B cell (primary cell): ENCODE results near the gene GLB1L3. TPM values are rescaled to one million over a fixed set of nuclear protein-coding genes. Genes with fewer than 3 reads are reported as not detected.

Experiments used
- ATAC-seq: fragments of 200-7000 bp; cut with Tn5 transposase; one replicate; pipeline ENCODE4 v1.10.0; 2021; ENCODE audit warnings: low read depth, mild to moderate bottlenecking, moderate number of reproducible peaks, moderate library complexity
- CTCF ChIA-PET: fragments of 350-600 bp; sonication (Branson Sonifier 250); formaldehyde crosslinking; loops from one replicate; lab custom pipeline; 2021; ENCODE audit warnings: antibody characterized with exemption, inconsistent platforms; lab: Charles Lee
- POLR2A ChIA-PET: fragments of 350-600 bp; sonication (Branson Sonifier 250); formaldehyde crosslinking; loops from one replicate; lab custom pipeline; 2021; ENCODE audit warnings: antibody characterized with exemption; lab: Charles Lee
- DNase-seq: peaks from one replicate; pipeline ENCODE4 v3.0.0; 2013
- H2AFZ ChIP-seq: 2 replicates; pipeline ENCODE4 v1.6.1; 2012; ENCODE audit warnings: mild to moderate bottlenecking, low read depth, low read length; ENCODE audit not compliant: insufficient read depth, poor library complexity, severe bottlenecking
- H3K27ac ChIP-seq, 2 donors: 1 replicate in 1 of 2; 2 replicates in 1 of 2; pipeline ENCODE4 v1.5.1; 2012 to 2013; ENCODE audit warnings: low read length in 2 of 2, mild to moderate bottlenecking in 2 of 2, moderate library complexity in 1 of 2
- H3K27me3 ChIP-seq, 4 experiments: fragments of 200-600 bp in 1 of 4; sonication (generic) in 1 of 4; replicated peaks in 1 of 4; 1 replicate in 2 of 4; 2 replicates in 2 of 4; pipeline versions ENCODE4 v1.6.1 to v1.7.0; 2013 to 2016; ENCODE audit warnings: low read length in 3 of 4, mild to moderate bottlenecking in 2 of 4, mixed read lengths in 1 of 4, moderate library complexity in 1 of 4; ENCODE audit not compliant: insufficient read depth in 4 of 4, control insufficient read depth in 3 of 4; ENCODE audit errors: control extremely low read depth in 1 of 4
- H3K36me3 ChIP-seq, 2 experiments: replicated peaks in 1 of 2; 1 replicate in 1 of 2; 2 replicates in 1 of 2; pipeline versions ENCODE4 v1.6.1 to v1.7.1; 2013; ENCODE audit warnings: low read length in 1 of 2; ENCODE audit not compliant: insufficient read depth in 2 of 2, control insufficient read depth in 1 of 2; ENCODE audit errors: control extremely low read depth in 1 of 2, extremely low read depth in 1 of 2
- H3K4me1 ChIP-seq, 2 donors: fragments of 200-600 bp in 1 of 2; sonication (generic) in 1 of 2; 1 replicate in 1 of 2; 2 replicates in 1 of 2; pipeline versions ENCODE4 v1.5.1 to v1.6.1; 2013 to 2017; ENCODE audit warnings: low read length in 2 of 2; ENCODE audit not compliant: control insufficient read depth in 2 of 2, insufficient read depth in 2 of 2
- H3K4me2 ChIP-seq: replicated peaks from 2 replicates; pipeline ENCODE3; 2012; ENCODE audit warnings: mild to moderate bottlenecking, low read depth, low read length; ENCODE audit not compliant: poor library complexity, severe bottlenecking
- H3K4me3 ChIP-seq, 5 experiments: fragments of 200-600 bp in 1 of 5; sonication (generic) in 1 of 5; 1 replicate in 3 of 5; 2 replicates in 2 of 5; pipeline versions ENCODE4 v1.5.1 to v1.7.0; 2011 to 2016; ENCODE audit warnings: low read length in 4 of 5, mild to moderate bottlenecking in 4 of 5, low read depth in 2 of 5, control low read depth in 1 of 5, moderate library complexity in 1 of 5; ENCODE audit not compliant: insufficient read depth in 1 of 5; ENCODE audit errors: control extremely low read depth in 1 of 5, extremely low read depth in 1 of 5
- H3K79me2 ChIP-seq: fragments of 200-600 bp; sonication (generic); one replicate; pipeline ENCODE4 v1.6.0; 2016; ENCODE audit warnings: low read length; ENCODE audit not compliant: control insufficient read depth, insufficient read depth
- H3K9ac ChIP-seq: fragments of 200-600 bp; sonication (generic); 2 replicates; pipeline ENCODE4 v1.6.1; 2017; ENCODE audit warnings: mild to moderate bottlenecking, low read length, moderate library complexity
- H3K9me3 ChIP-seq, 3 donors: one replicate each; pipeline versions ENCODE4 v1.6.1 to v1.7.1; 2013; ENCODE audit warnings: low read length in 2 of 3; ENCODE audit not compliant: control insufficient read depth in 2 of 3, insufficient read depth in 1 of 3; ENCODE audit errors: control extremely low read depth in 1 of 3
- H4K20me1 ChIP-seq: 2 replicates; pipeline ENCODE4 v1.6.0; 2012; ENCODE audit warnings: mild to moderate bottlenecking, low read length; ENCODE audit not compliant: insufficient read depth, control insufficient read depth, poor library complexity, severe bottlenecking
- H3K27ac Mint-ChIP-seq: one replicate; pipeline ENCODE4 v1.8.0; 2021; ENCODE audit warnings: mixed read lengths
- H3K27me3 Mint-ChIP-seq: one replicate; pipeline ENCODE4 v1.8.0; 2021; ENCODE audit warnings: mixed read lengths
- H3K4me1 Mint-ChIP-seq: one replicate; pipeline ENCODE4 v1.8.0; 2021; ENCODE audit warnings: mixed read lengths
- H3K4me3 Mint-ChIP-seq: one replicate; pipeline ENCODE4 v1.8.0; 2021; ENCODE audit warnings: mixed read lengths
- H3K9me3 Mint-ChIP-seq: one replicate; pipeline ENCODE4 v1.8.0; 2022; ENCODE audit warnings: mixed read lengths; ENCODE audit not compliant: insufficient read depth
- EZH2 ChIP-seq: IDR thresholded peaks from 2 replicates; pipeline ENCODE4 v1.6.1; 2012; ENCODE audit warnings: borderline replicate concordance, low read depth, mild to moderate bottlenecking, moderate library complexity, low read length; ENCODE audit not compliant: insufficient read depth, poor library complexity, severe bottlenecking
- WGBS: methylation state at CpG from one replicate; pipeline ENCODE4 v1.1.5; 2013; ENCODE audit warnings: missing lambda C conversion rate; ENCODE audit not compliant: insufficient coverage; 5-methylcytosine and 5-hydroxymethylcytosine counted together
- intact Hi-C: fragments of 100-400 bp; cut with micrococcal nuclease; formaldehyde crosslinking; loops from one replicate; pipeline ENCODE4 v1.10.0; 2022
- polyA plus RNA-seq: library from polyadenylated mRNA; depleted of rRNA; stranded (reverse); fragments of >200 nt; gene quantifications from 2 replicates; pipeline ENCODE4 v1.2.3, GENCODE V29; 2012
- total RNA-seq, 2 donors: library from RNA; stranded (reverse); fragments of 120-200 nt in 1 of 2; gene quantifications; 1 replicate in 1 of 2; 2 replicates in 1 of 2; pipeline versions ENCODE4 v1.2.3 to v1.2.4, GENCODE V29; 2013 to 2022
- TF ChIP-seq, protein P1 (sequence below): fragments of 200-600 bp; IDR thresholded peaks from one replicate; pipeline ENCODE4 v1.8.0; 2022; ENCODE audit warnings: antibody characterized with exemption, mild to moderate bottlenecking

GLB1L3 gene
- total and polyA plus RNA-seq, 2 donors (not counting 1 experiment from before 2014, with no cell fraction given), result not detected

DNA sequence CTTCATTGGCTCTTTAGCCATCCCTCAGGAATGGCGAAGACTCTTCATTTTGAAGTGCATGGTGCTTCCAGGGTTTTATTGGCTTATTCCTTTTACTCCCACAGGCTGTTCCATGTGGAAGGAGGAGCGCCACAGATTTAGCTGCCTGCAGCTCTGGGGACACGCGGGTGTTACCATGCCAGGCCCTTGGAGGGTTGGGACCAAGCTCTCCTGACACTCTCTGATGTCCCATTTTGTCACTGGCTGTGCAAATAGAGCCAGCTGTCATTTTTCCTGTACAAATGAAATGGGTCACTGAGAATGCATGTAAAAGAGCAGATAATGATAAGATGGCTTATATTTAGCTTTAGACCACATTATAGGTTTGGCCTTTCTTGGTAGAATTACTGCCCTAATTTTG lies 32.3 kb upstream of the GLB1L3 start:
- POLR2A ChIA-PET, result no interaction called here
- Histone ChIP-seq H3K4me2 (no peak overlapping the region), H3K4me3 (no peak overlapping the region), H3K9ac (no peak overlapping the region), H3K27ac (no peak overlapping the region), H3K27me3 (no peaks in the 10 kb centered on the region), H3K79me2 (no peaks in the 10 kb centered on the region), H3K9me3 (peaks cover 0 to 3% (median 0%) of the 10 kb centered on the region in 3 donors), H3K36me3 (peaks cover 0 to 32% of the 10 kb centered on the region in 2 experiments), H4K20me1 (no peaks in the 10 kb centered on the region), H2AFZ (no peak overlapping the region), H3K4me1 (no peaks in the 10 kb centered on the region)
- intact Hi-C loops, result loop anchor here (1.0 kb wide), 1 partner anchor 16 kb away; no protein-coding TSS in a partner anchor
- CTCF ChIA-PET, result interaction anchor here (0.7 to 8.1 kb wide), 15 partner anchors 9 to 305 kb away, joined by 3 to 131 read pairs (median 7); partner anchors contain the start of genes ACAD8, NCAPD3, THYN1 and VPS26B
- Mint-ChIP-seq H3K9me3 (no peaks in the 10 kb centered on the region), H3K27ac (no peak overlapping the region), H3K4me3 (no peak overlapping the region), H3K27me3 (no peaks in the 10 kb centered on the region), H3K4me1 (no peaks in the 10 kb centered on the region)
- WGBS, result 100% methylated on average over 3 of the region's 4 CpGs
- ATAC-seq (no peak), DNase-seq (no peak)
- TF ChIP-seq, protein P1, sequence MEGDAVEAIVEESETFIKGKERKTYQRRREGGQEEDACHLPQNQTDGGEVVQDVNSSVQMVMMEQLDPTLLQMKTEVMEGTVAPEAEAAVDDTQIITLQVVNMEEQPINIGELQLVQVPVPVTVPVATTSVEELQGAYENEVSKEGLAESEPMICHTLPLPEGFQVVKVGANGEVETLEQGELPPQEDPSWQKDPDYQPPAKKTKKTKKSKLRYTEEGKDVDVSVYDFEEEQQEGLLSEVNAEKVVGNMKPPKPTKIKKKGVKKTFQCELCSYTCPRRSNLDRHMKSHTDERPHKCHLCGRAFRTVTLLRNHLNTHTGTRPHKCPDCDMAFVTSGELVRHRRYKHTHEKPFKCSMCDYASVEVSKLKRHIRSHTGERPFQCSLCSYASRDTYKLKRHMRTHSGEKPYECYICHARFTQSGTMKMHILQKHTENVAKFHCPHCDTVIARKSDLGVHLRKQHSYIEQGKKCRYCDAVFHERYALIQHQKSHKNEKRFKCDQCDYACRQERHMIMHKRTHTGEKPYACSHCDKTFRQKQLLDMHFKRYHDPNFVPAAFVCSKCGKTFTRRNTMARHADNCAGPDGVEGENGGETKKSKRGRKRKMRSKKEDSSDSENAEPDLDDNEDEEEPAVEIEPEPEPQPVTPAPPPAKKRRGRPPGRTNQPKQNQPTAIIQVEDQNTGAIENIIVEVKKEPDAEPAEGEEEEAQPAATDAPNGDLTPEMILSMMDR, result no peak
- TF ChIP-seq EZH2, result no peak

DNA sequence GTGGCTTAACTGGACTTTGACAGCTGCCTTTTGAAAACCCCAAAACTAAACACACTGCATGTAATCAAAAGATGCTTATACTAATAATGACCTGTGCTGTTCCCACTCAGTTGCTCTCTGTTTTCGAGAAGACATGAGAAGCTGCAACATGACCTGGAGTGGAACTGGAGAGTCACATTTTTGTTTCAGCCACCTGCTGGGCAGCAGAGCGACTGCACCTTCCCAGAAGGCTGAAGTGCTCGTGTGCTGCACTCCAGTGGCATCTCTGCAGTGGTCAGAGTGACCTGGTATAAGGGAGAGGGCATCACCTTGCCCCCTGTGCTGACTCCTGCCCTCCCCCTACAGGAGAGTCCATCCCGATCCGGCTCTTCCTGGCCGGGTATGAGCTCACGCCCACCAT lies 31.6 kb upstream of the GLB1L3 start:
- Mint-ChIP-seq H3K27ac (no peak overlapping the region), H3K9me3 (no peaks in the 10 kb centered on the region), H3K4me1 (no peaks in the 10 kb centered on the region), H3K4me3 (no peak overlapping the region), H3K27me3 (no peaks in the 10 kb centered on the region)
- ChIA-PET CTCF (interaction anchor here (0.7 to 8.1 kb wide), 15 partner anchors 9 to 306 kb away, joined by 3 to 131 read pairs (median 7); partner anchors contain the start of genes ACAD8, NCAPD3, THYN1 and VPS26B), POLR2A (no interaction called here)
- H3K4me3 ChIP-seq, result no peak overlapping the region
- no peak overlapping the region for H3K27ac ChIP-seq
- no peak overlapping the region for H3K4me2 ChIP-seq
- no peaks in the 10 kb centered on the region for H3K27me3 ChIP-seq
- 73% methylated on average over 4 of the region's 7 CpGs for WGBS
- H3K36me3 ChIP-seq, result peaks cover 0 to 37% of the 10 kb centered on the region in 2 experiments
- H4K20me1 ChIP-seq, result no peaks in the 10 kb centered on the region
- H2AFZ ChIP-seq, result no peak overlapping the region
- no peaks in the 10 kb centered on the region for H3K4me1 ChIP-seq
- H3K9ac ChIP-seq, result no peak overlapping the region
- DNase-seq, result peak; percentile 66
- no peak for TF ChIP-seq EZH2
- TF ChIP-seq, protein P1, result peak; percentile 77
- no peaks in the 10 kb centered on the region for H3K79me2 ChIP-seq
- peaks cover 0 to 3% (median 0%) of the 10 kb centered on the region in 3 donors for H3K9me3 ChIP-seq
- peak; percentile 84 for ATAC-seq
- intact Hi-C loops, result loop anchor here (1.0 kb wide), 1 partner anchor 16 kb away; no protein-coding TSS in a partner anchor
